Stimulated activated naive CD8-positive, alpha-beta T cell treated with anti-CD3 and anti-CD28 coated beads, Interleukin-15, amount 100 ng/mL, for 72 hours (primary cell): Measurements from ENCODE around the gene KLRK1.
"Not testable (repeated sequence)": the region's sequence is repeated elsewhere in the genome, so short reads cannot be mapped to it uniquely, and the experiment has no call there.

ENCODE experiments used
- ATAC-seq: fragments of 150-1000 bp; cut with Tn5 transposase; 2 replicates; pipeline ENCODE4 v1.10.0; 2021; ENCODE audit warnings: mild to moderate bottlenecking, moderate library complexity
- DNase-seq, 2 donors: peaks; one replicate each; pipeline ENCODE4 v3.0.0; 2021 to 2022
- H3K27ac Mint-ChIP-seq, 2 donors: one replicate each; pipeline ENCODE4 v1.8.0; 2022; ENCODE audit warnings: mild to moderate bottlenecking in 2 of 2, mixed read lengths in 2 of 2, moderate library complexity in 2 of 2
- H3K27me3 Mint-ChIP-seq: one replicate; pipeline ENCODE4 v1.8.0; 2022; ENCODE audit warnings: mixed read lengths
- H3K4me1 Mint-ChIP-seq: one replicate; pipeline ENCODE4 v1.8.0; 2022; ENCODE audit warnings: mild to moderate bottlenecking, mixed read lengths
- H3K4me3 Mint-ChIP-seq, 2 donors: one replicate each; pipeline ENCODE4 v1.8.0; 2022; ENCODE audit warnings: mild to moderate bottlenecking in 2 of 2, mixed read lengths in 2 of 2, moderate library complexity in 1 of 2
- H3K9me3 Mint-ChIP-seq, 2 donors: one replicate each; pipeline ENCODE4 v1.8.0; 2022; ENCODE audit warnings: mixed read lengths in 2 of 2

The KLRK1 gene

GRCh38 chr12:10371893-10372535 is 17.8 kb downstream of the KLRK1 start:
- not testable (repeated sequence) for H3K27me3 Mint-ChIP-seq, DNase-seq, H3K9me3 Mint-ChIP-seq, ATAC-seq
- H3K4me3 Mint-ChIP-seq, result peak overlapping the region; percentile 44 to 71
- H3K27ac Mint-ChIP-seq, result peak overlapping the region; percentile 73 to 86
- peaks cover 82% of the 10 kb centered on the region for H3K4me1 Mint-ChIP-seq

- peak overlapping the region; percentile 74 to 76 for H3K4me3 Mint-ChIP-seq
- H3K9me3 Mint-ChIP-seq, result peaks cover 4 to 8% of the 10 kb centered on the region in 2 donors
- H3K27ac Mint-ChIP-seq, result peak overlapping the region; percentile 78 to 97
- H3K27me3 Mint-ChIP-seq, result no peaks in the 10 kb centered on the region
- peaks cover 70% of the 10 kb centered on the region for H3K4me1 Mint-ChIP-seq
- ATAC-seq, result peak; percentile 44
- no peak for DNase-seq
These were observed 20.1 kb downstream of the KLRK1 start for GRCh38 chr12:10369557-10370415.

GRCh38 chr12:10368206-10369171 is 21.4 kb downstream of the KLRK1 start:
- Mint-ChIP-seq H3K4me3 (peak overlapping the region; percentile 60 to 79), H3K27ac (peak overlapping the region; percentile 50 to 71), H3K4me1 (peaks cover 57% of the 10 kb centered on the region), H3K27me3 (no peaks in the 10 kb centered on the region), H3K9me3 (peaks cover 4 to 8% of the 10 kb centered on the region in 2 donors)
- ATAC-seq (no peak), DNase-seq (no peak)

GRCh38 chr12:10367714-10368113 is 22.1 kb downstream of the KLRK1 start:
- DNase-seq, H3K27ac Mint-ChIP-seq, H3K27me3 Mint-ChIP-seq, H3K9me3 Mint-ChIP-seq, ATAC-seq: not testable (repeated sequence)
- Mint-ChIP-seq H3K4me3 (peak overlapping the region; percentile 60 to 79), H3K4me1 (peaks cover 51% of the 10 kb centered on the region)

GRCh38 chr12:10366875-10367274 is 23.0 kb downstream of the KLRK1 start:
- no peaks in the 10 kb centered on the region for H3K27me3 Mint-ChIP-seq
- no peak for DNase-seq
- ATAC-seq, result no peak
- H3K4me3 Mint-ChIP-seq, result no peak overlapping the region
- H3K9me3 Mint-ChIP-seq, result peaks cover 4 to 8% of the 10 kb centered on the region in 2 donors
- H3K4me1 Mint-ChIP-seq, result peaks cover 43% of the 10 kb centered on the region
- H3K27ac Mint-ChIP-seq, result peak overlapping the region in 1 of 2 donors; percentile 13

- DNase-seq (no peak), ATAC-seq (no peak)
- Mint-ChIP-seq H3K9me3 (peaks cover 4 to 8% of the 10 kb centered on the region in 2 donors), H3K4me1 (peaks cover 42% of the 10 kb centered on the region), H3K4me3 (no peak overlapping the region), H3K27ac (no peak overlapping the region), H3K27me3 (no peaks in the 10 kb centered on the region)
These were observed 24.0 kb downstream of the KLRK1 start for GRCh38 chr12:10365696-10366405.

GRCh38 chr12:10364815-10365622 is 24.8 kb downstream of the KLRK1 start:
- Mint-ChIP-seq H3K9me3 (peaks cover 4 to 8% of the 10 kb centered on the region in 2 donors), H3K4me3 (no peak overlapping the region), H3K4me1 (peaks cover 42% of the 10 kb centered on the region), H3K27ac (no peak overlapping the region), H3K27me3 (no peaks in the 10 kb centered on the region)
- ATAC-seq, result peak; percentile 72
- DNase-seq, result peak; percentile 74 to 82

GRCh38 chr12:10363914-10364814 is 25.7 kb downstream of the KLRK1 start:
- Mint-ChIP-seq H3K4me1 (peaks cover 43% of the 10 kb centered on the region), H3K4me3 (no peak overlapping the region), H3K9me3 (peaks cover 4 to 8% of the 10 kb centered on the region in 2 donors), H3K27me3 (no peaks in the 10 kb centered on the region), H3K27ac (no peak overlapping the region)
- DNase-seq, result peak; percentile 62 to 76
- peak; percentile 86 for ATAC-seq

- peaks cover 43% of the 10 kb centered on the region for H3K4me1 Mint-ChIP-seq
These were observed 26.3 kb downstream of the KLRK1 start for GRCh38 chr12:10363658-10363913.

GRCh38 chr12:10362828-10363657 is 26.8 kb downstream of the KLRK1 start:
- Mint-ChIP-seq H3K4me1 (peaks cover 42% of the 10 kb centered on the region), H3K9me3 (peaks cover 2 to 4% of the 10 kb centered on the region in 2 donors), H3K27me3 (no peaks in the 10 kb centered on the region), H3K4me3 (no peak overlapping the region), H3K27ac (no peak overlapping the region)
- DNase-seq (no peak), ATAC-seq (no peak)

More at GRCh38 chr12:10363658-10363913, 26.3 kb downstream of the KLRK1 start:
- ATAC-seq (no peak), DNase-seq (no peak)
- Mint-ChIP-seq H3K27me3 (no peaks in the 10 kb centered on the region), H3K9me3 (peaks cover 4 to 8% of the 10 kb centered on the region in 2 donors), H3K4me3 (no peak overlapping the region), H3K27ac (no peak overlapping the region)

- ATAC-seq (no peak), DNase-seq (no peak)
- Mint-ChIP-seq H3K27ac (no peak overlapping the region), H3K4me1 (peaks cover 36% of the 10 kb centered on the region), H3K27me3 (no peaks in the 10 kb centered on the region), H3K9me3 (no peaks in the 10 kb centered on the region), H3K4me3 (no peak overlapping the region)
These were observed 27.5 kb downstream of the KLRK1 start for GRCh38 chr12:10362325-10362724.

GRCh38 chr12:10361622-10362021 is 28.2 kb downstream of the KLRK1 start:
- Mint-ChIP-seq H3K4me3 (peak overlapping the region; percentile 48 to 59), H3K27me3 (no peaks in the 10 kb centered on the region), H3K27ac (peak overlapping the region; percentile 41 to 86), H3K9me3 (no peaks in the 10 kb centered on the region), H3K4me1 (peaks cover 36% of the 10 kb centered on the region)
- DNase-seq (no peak), ATAC-seq (no peak)

GRCh38 chr12:10361084-10361483 is 28.8 kb downstream of the KLRK1 start:
- H3K27me3 Mint-ChIP-seq, result no peaks in the 10 kb centered on the region
- H3K27ac Mint-ChIP-seq, result peak overlapping the region; percentile 41 to 86
- H3K9me3 Mint-ChIP-seq, result no peaks in the 10 kb centered on the region
- peak; percentile 53 for ATAC-seq
- peaks cover 36% of the 10 kb centered on the region for H3K4me1 Mint-ChIP-seq
- peak in 1 of 2 donors; percentile 57 for DNase-seq
- peak overlapping the region; percentile 48 to 59 for H3K4me3 Mint-ChIP-seq
